ENCODE measurements around the gene TMX4. TPM values are rescaled to one million over a fixed set of nuclear protein-coding genes. Genes with fewer than 3 reads are reported as not detected.

Gene TMX4
- total RNA-seq, 4 donors from 2014 or later: 9.1 to 26.5 (median 12.0) TPM

GRCh38 chr20:7994809-7995208 is 24.8 kb downstream of the TMX4 start:
- intact Hi-C loops (cut with DNase I): no loop called here
- Histone ChIP-seq H3K4me3 (no peak overlapping the region), H3K4me1 (no peaks in the 10 kb centered on the region), H3K27me3 (no peaks in the 10 kb centered on the region), H3K9me3 (peaks cover 0 to 4% (median 0%) of the 10 kb centered on the region in 3 donors), H3K27ac (no peak overlapping the region), H3K36me3 (peaks cover 0 to 83% (median 0%) of the 10 kb centered on the region in 3 donors)
- no peak for DNase-seq
- 79 to 93% methylated on average over 1 of the region's 1 CpG for WGBS, 2 donors
- TF ChIP-seq POLR2A (IDR thresholded peaks at IDR 0.05) (no peak), CTCF (IDR thresholded peaks at IDR 0.05) (no peak)

- Histone ChIP-seq H3K4me3 (no peak overlapping the region), H3K9me3 (peaks cover 0 to 4% (median 0%) of the 10 kb centered on the region in 3 donors), H3K36me3 (peaks cover 0 to 71% (median 0%) of the 10 kb centered on the region in 3 donors), H3K4me1 (no peaks in the 10 kb centered on the region), H3K27ac (no peak overlapping the region), H3K27me3 (no peaks in the 10 kb centered on the region)
- intact Hi-C loops (cut with DNase I): no loop called here
- no peak for TF ChIP-seq POLR2A (IDR thresholded peaks at IDR 0.05)
- TF ChIP-seq CTCF (IDR thresholded peaks at IDR 0.05): no peak
- 90 to 94% methylated on average over 2 of the region's 2 CpGs for WGBS, 2 donors
- DNase-seq: no peak
These were observed 25.9 kb downstream of the TMX4 start for GRCh38 chr20:7993703-7994102.

- intact Hi-C loops (cut with DNase I): no loop called here
- peaks cover 0 to 4% (median 0%) of the 10 kb centered on the region in 3 donors for H3K9me3 ChIP-seq
- H3K27me3 ChIP-seq: no peaks in the 10 kb centered on the region
- H3K4me1 ChIP-seq: no peaks in the 10 kb centered on the region
- H3K36me3 ChIP-seq: peaks cover 0 to 67% (median 0%) of the 10 kb centered on the region in 3 donors
- H3K4me3 ChIP-seq: no peak overlapping the region
- 75 to 94% methylated on average over 2 of the region's 2 CpGs for WGBS, 2 donors
- H3K27ac ChIP-seq: no peak overlapping the region
- TF ChIP-seq CTCF (IDR thresholded peaks at IDR 0.05) (no peak), POLR2A (IDR thresholded peaks at IDR 0.05) (no peak)
- no peak for DNase-seq
These were observed 26.3 kb downstream of the TMX4 start for GRCh38 chr20:7993238-7993637.

GRCh38 chr20:7990385-7990784 is 29.2 kb downstream of the TMX4 start:
- Histone ChIP-seq H3K27ac (no peak overlapping the region), H3K27me3 (no peaks in the 10 kb centered on the region), H3K4me1 (no peaks in the 10 kb centered on the region), H3K9me3 (peaks cover 0 to 4% (median 0%) of the 10 kb centered on the region in 3 donors), H3K36me3 (peaks cover 0 to 54% (median 0%) of the 10 kb centered on the region in 3 donors), H3K4me3 (no peak overlapping the region)
- no peak for DNase-seq
- intact Hi-C loops (cut with DNase I): no loop called here
- no peak for TF ChIP-seq POLR2A (IDR thresholded peaks at IDR 0.05)
- TF ChIP-seq CTCF (IDR thresholded peaks at IDR 0.05): no peak

GRCh38 chr20:7989379-7989778 is 30.2 kb downstream of the TMX4 start:
- Histone ChIP-seq H3K27ac (no peak overlapping the region), H3K36me3 (peaks cover 0 to 54% (median 0%) of the 10 kb centered on the region in 3 donors), H3K4me1 (no peaks in the 10 kb centered on the region), H3K9me3 (peaks cover 0 to 4% (median 0%) of the 10 kb centered on the region in 3 donors), H3K27me3 (no peaks in the 10 kb centered on the region), H3K4me3 (no peak overlapping the region)
- intact Hi-C loops (cut with DNase I): no loop called here
- WGBS, 2 donors: 43 to 57% methylated on average over 1 of the region's 1 CpG
- TF ChIP-seq CTCF (IDR thresholded peaks at IDR 0.05) (no peak), POLR2A (IDR thresholded peaks at IDR 0.05) (no peak)
- DNase-seq: no peak
